ENCODE measurements around the gene TEX48. TPM values are rescaled to one million over a fixed set of nuclear protein-coding genes. Genes with fewer than 3 reads are reported as not detected.

TEX48 gene
- total RNA-seq, 1 experiment from 2014 or later: not detected

DNA sequence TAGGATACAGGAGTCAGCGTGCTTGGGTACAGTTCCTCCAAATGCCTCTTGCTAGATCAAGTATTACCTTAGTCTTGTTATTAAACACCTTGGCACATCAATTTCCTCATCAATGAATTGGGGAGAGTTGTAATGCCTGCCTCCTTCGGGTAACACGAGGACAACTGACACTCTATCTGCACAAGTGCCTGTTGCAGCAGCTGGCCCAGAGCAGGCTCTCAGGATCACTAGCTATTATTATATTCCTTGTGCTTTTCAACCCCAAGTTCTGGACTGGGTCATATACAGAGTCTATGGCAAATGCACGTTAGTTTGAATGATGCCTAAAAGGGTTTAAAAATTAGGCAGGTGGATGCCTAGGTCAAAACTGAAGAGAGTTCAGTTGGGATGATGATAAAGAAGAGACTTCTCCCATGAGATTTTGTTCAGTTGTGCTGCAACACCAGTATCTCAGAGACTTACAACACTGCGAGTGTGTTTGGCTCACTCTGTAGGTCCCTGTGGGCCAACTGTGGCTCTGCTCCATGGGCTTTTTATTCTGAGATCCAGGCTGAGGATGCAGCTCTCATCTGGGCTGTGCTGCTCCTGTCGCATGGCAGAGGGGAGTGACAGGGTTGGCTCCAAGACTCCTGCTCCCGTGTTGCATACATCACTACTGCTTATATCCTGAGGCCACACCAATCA lies 41.1 kb upstream of the TEX48 start:
- DNase-seq: no peak
- no TSS peak for BruUV-seq (replicated peaks)
- ChIA-PET POLR2A (no interaction called here), CTCF (no interaction called here)
- Histone ChIP-seq H3K9me3 (no peaks in the 10 kb centered on the region), H3K4me3 (ENCODE audit: low read depth, low read length) (no peak overlapping the region), H3K4me1 (peaks cover 10% of the 10 kb centered on the region; the same call in 1 of the 2 replicates), H3K27me3 (replicated peaks; ENCODE audit: control insufficient read depth, insufficient read depth, low read length) (no peaks in the 10 kb centered on the region), H3K36me3 (ENCODE audit: control insufficient read depth, insufficient read depth, low read length) (no peaks in the 10 kb centered on the region)
- Mint-ChIP-seq H3K4me1 (ENCODE audit: low read depth, unreplicated experiment) (peaks cover 7% of the 10 kb centered on the region), H3K9me3 (ENCODE audit: unreplicated experiment) (peaks cover 5% of the 10 kb centered on the region), H3K27me3 (ENCODE audit: insufficient read depth, unreplicated experiment) (peaks cover 2% of the 10 kb centered on the region), H3K36me3 (ENCODE audit: insufficient read depth, unreplicated experiment) (peaks cover 7% of the 10 kb centered on the region), H3K4me3 (ENCODE audit: unreplicated experiment) (no peak overlapping the region), H3K27ac (ENCODE audit: unreplicated experiment) (no peak overlapping the region)
- intact Hi-C loops (cut with micrococcal nuclease; ENCODE audit: unreplicated experiment): no loop called here
- TF ChIP-seq, protein P1, sequence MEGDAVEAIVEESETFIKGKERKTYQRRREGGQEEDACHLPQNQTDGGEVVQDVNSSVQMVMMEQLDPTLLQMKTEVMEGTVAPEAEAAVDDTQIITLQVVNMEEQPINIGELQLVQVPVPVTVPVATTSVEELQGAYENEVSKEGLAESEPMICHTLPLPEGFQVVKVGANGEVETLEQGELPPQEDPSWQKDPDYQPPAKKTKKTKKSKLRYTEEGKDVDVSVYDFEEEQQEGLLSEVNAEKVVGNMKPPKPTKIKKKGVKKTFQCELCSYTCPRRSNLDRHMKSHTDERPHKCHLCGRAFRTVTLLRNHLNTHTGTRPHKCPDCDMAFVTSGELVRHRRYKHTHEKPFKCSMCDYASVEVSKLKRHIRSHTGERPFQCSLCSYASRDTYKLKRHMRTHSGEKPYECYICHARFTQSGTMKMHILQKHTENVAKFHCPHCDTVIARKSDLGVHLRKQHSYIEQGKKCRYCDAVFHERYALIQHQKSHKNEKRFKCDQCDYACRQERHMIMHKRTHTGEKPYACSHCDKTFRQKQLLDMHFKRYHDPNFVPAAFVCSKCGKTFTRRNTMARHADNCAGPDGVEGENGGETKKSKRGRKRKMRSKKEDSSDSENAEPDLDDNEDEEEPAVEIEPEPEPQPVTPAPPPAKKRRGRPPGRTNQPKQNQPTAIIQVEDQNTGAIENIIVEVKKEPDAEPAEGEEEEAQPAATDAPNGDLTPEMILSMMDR (IDR thresholded peaks at IDR 0.05; ENCODE audit: insufficient read depth in 1 of 2, low read depth in 1 of 2, low read length in 1 of 2, severe bottlenecking in 1 of 2, unreplicated experiment in 1 of 2): no peak

DNA sequence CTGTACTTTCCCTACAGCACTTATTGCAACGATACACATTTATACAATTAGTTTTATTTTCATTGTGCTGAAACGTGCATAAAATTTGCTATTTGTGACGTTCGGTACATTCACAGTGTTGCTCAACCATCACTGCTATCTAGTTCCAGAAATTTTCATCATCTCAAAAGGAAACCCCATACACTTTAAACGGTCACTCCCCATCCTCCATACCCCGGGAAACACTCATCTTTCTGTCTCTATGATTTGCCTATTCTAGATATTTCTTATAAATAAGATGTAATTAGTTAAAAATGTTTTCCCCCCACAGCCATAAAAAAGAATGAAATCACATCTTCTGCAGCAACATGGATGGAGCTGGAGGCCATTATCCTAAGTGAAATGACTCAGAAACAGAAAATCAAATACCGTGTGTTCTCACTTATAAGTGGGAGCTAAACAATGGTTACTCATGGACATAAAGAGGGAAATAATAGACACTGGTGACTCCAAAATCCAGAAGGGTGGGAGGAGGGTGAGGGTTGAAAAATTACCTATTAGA lies 40.2 kb upstream of the TEX48 start:
- peaks cover 2% of the 10 kb centered on the region for H3K27me3 Mint-ChIP-seq (ENCODE audit: insufficient read depth, unreplicated experiment)
- Histone ChIP-seq H3K9me3 (no peaks in the 10 kb centered on the region), H3K4me1 (peaks cover 10% of the 10 kb centered on the region; the same call in 1 of the 2 replicates), H3K36me3 (ENCODE audit: control insufficient read depth, insufficient read depth, low read length) (no peaks in the 10 kb centered on the region), H3K27me3 (replicated peaks; ENCODE audit: control insufficient read depth, insufficient read depth, low read length) (no peaks in the 10 kb centered on the region), H3K4me3 (ENCODE audit: low read depth, low read length) (no peak overlapping the region)
- H3K4me3 Mint-ChIP-seq (ENCODE audit: unreplicated experiment): no peak overlapping the region
- CTCF ChIA-PET: no interaction called here
- DNase-seq: no peak
- BruUV-seq (replicated peaks): no TSS peak
- TF ChIP-seq, protein P1 (IDR thresholded peaks at IDR 0.05; ENCODE audit: insufficient read depth in 1 of 2, low read depth in 1 of 2, low read length in 1 of 2, severe bottlenecking in 1 of 2, unreplicated experiment in 1 of 2): no peak
- H3K4me1 Mint-ChIP-seq (ENCODE audit: low read depth, unreplicated experiment): peaks cover 7% of the 10 kb centered on the region
- no peak overlapping the region for H3K27ac Mint-ChIP-seq (ENCODE audit: unreplicated experiment)
- H3K36me3 Mint-ChIP-seq (ENCODE audit: insufficient read depth, unreplicated experiment): peaks cover 7% of the 10 kb centered on the region
- intact Hi-C loops (cut with micrococcal nuclease; ENCODE audit: unreplicated experiment): no loop called here
- H3K9me3 Mint-ChIP-seq (ENCODE audit: unreplicated experiment): peaks cover 12% of the 10 kb centered on the region
- POLR2A ChIA-PET: no interaction called here

DNA sequence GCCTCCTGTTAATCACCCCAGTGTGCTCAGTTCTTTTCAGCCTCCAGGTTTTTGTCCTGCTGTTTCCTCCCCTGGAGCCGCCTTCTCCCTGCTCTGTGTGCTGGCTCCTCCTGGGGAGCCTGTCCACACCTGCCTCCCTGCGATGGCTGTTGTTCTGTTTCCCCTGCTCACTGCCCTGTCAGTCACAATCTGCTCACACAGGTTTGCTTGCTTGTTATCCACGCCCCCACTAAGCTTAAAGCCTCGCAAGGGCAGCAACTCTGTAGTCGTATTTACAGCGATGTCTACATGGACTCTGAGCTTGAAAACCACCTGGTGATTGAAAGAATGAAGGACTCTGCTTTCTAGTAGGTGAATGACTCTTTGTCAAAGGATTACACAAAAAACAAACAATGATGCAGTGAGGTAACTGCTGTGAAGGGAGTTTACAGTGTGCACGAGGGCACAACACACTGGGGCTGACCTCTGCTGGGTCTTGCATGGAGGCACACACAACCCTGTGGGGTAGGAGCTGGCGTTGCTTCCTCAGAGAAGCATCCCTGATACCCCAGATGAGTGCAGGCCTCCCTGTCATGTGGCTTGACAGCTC lies 39.6 kb upstream of the TEX48 start:
- Histone ChIP-seq H3K4me3 (ENCODE audit: low read depth, low read length) (no peak overlapping the region), H3K27me3 (replicated peaks; ENCODE audit: control insufficient read depth, insufficient read depth, low read length) (no peaks in the 10 kb centered on the region; the same call in 1 of the 2 replicates), H3K9me3 (no peaks in the 10 kb centered on the region), H3K36me3 (ENCODE audit: control insufficient read depth, insufficient read depth, low read length) (no peaks in the 10 kb centered on the region), H3K4me1 (peaks cover 10% of the 10 kb centered on the region; the same call in 1 of the 2 replicates)
- POLR2A ChIA-PET: interaction anchor here (0.6 kb wide), 1 partner anchor 71 kb away, joined by 5 read pairs; no protein-coding TSS in a partner anchor
- intact Hi-C loops (cut with micrococcal nuclease; ENCODE audit: unreplicated experiment): loop anchor here (1.0 kb wide), 2 partner anchors 40 to 187 kb away; no protein-coding TSS in a partner anchor
- CTCF ChIA-PET: no interaction called here
- Mint-ChIP-seq H3K27ac (ENCODE audit: unreplicated experiment) (peak overlapping the region; percentile 71), H3K9me3 (ENCODE audit: unreplicated experiment) (peaks cover 18% of the 10 kb centered on the region), H3K36me3 (ENCODE audit: insufficient read depth, unreplicated experiment) (peaks cover 7% of the 10 kb centered on the region), H3K4me3 (ENCODE audit: unreplicated experiment) (peak overlapping the region; percentile 47), H3K27me3 (ENCODE audit: insufficient read depth, unreplicated experiment) (peaks cover 2% of the 10 kb centered on the region), H3K4me1 (ENCODE audit: low read depth, unreplicated experiment) (peaks cover 7% of the 10 kb centered on the region)
- DNase-seq: peak; percentile 75 to 80
- no TSS peak for BruUV-seq (replicated peaks)
- TF ChIP-seq, protein P1 (IDR thresholded peaks at IDR 0.05; ENCODE audit: insufficient read depth in 1 of 2, low read depth in 1 of 2, low read length in 1 of 2, severe bottlenecking in 1 of 2, unreplicated experiment in 1 of 2): peak in 1 of 2 experiments; percentile 29

Measured in Caco-2 (cell line).